GM21515 (cell line): ENCODE results near the gene SORCS1.

Experiments used
- ATAC-seq: cut with Tn5 transposase; IDR thresholded peaks from one replicate; pipeline ENCODE4 v1.9.1; 2021; ENCODE audit not compliant: unreplicated experiment

The SORCS1 gene

DNA sequence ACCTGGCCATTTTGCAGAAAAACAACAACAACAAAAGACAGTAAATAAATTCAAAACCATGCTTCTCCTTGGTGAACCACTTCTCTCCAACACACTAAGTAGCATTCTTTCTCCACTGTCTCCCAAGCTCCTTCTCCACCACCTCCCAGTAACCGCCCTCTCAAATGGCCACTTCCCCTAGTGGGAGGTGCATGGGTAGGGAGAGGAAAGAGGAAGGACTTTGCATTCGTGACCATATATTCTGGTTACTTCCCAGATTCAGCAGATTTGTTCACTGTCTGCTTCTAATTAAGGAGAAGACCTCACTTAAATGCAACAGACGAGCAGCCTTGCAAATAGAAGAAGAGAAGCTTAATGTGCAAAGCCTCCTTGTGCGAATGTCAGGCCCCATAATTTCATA is 166.8 kb downstream of the SORCS1 start:
- ATAC-seq = no peak

DNA sequence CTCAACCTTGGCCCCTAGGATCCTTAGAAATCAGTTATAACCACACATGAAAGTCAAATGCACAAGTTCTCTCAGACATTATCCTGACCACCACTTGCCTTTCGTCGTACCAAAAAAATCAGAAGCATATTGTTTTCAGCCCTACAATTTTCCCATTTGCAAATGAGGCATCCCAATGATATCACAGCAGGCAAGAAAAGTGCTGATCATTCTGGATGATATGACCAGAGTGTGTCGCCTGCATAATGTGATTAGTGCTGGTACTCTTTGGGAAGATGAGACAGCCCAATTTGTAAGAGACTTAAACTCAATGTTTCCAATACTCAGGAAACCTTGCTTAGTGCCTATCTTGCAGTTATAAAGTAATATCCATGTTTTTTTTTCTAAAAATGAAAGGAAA is 168.0 kb downstream of the SORCS1 start:
- no peak for ATAC-seq

- ATAC-seq = no peak
These were observed 172.5 kb downstream of the SORCS1 start for GRCh38 chr10:106992055-106992454.

GRCh38 chr10:106991091-106991490 is 173.4 kb downstream of the SORCS1 start:
- no peak for ATAC-seq

GRCh38 chr10:106987362-106987761 is 177.1 kb downstream of the SORCS1 start:
- ATAC-seq = no peak

DNA sequence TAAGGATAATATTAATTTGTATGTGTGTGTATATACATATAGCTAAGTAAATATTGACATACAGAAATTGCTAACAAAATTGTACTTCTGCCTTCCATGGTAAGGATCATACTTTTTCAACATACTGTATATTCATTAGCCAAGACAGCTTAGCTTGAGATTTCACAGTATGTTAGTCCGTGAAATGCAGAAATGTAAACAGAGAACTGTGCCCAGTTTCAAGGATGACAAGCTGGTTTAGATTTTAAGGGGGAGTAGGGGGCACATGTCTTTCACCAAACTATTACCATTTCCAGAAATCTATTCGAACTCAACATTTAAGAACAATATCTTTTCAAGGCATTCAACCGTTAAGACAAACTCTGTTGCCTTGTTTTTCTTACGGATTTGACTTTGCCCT is 182.2 kb downstream of the SORCS1 start:
- no peak for ATAC-seq

GRCh38 chr10:106981452-106982075 is 182.9 kb downstream of the SORCS1 start:
- no peak for ATAC-seq

DNA sequence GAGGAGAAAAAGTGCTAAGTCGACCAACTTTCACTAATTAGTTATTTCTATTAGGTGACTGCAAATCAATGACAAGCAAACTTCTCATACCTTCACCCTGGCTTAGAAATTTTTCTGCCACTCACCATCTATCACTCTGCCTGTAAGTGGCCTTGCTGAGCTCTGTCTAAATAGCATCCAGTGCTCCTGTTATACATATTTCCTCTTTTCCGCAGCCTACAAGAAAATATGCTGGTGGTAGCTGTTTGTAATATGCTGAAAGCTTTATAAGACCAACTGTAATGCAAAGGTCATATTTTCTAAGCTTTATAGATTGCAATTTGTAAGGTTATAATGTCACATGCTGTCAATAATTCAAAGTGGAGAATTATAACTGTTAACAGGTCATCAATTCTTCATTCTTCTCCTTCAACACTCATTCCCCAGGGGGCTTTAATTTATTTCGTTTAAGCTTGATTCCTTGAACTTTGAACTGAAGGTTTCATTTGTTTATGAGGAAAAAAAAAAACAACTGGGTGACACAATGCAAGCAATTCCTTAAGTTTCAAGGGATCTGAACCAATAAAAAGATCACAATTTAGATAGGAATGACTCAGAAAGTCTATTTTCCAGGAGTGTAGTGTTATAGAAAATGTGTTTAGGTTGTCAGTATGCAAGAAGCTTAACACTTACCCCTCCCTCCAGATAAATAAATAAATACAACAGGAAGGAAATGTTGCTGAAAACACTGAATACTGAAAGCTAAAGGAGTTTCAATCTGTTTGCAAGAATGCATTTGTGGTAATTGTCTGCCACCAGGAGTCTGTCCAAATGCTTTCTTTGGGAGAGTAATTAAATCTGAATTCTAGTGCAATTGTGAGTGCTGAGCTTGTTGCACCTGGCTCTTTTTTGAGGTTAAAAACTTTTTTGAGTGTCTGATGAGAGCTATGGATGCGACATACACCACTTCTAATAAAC is 183.7 kb downstream of the SORCS1 start:
- ATAC-seq = peak; percentile 85

DNA sequence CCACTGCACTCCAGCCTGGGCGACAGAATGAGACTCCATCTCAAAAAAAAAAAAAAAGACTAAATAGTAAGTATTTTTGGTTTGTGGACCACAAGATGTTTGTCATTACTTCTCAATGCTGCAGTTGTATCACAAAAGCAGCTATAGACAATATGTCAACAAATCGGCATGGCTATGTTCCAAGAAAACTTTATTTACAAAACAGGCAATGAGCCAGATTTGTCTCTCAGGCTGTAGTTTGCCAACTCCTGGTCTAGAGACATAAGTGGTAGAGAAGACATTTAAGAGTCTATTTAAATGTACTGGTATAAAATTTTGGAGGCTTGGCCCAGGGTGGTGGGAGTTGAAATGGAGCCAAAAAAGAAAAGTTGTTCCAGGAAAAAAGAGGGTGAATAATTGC is 185.8 kb downstream of the SORCS1 start:
- ATAC-seq = no peak

GRCh38 chr10:106973716-106974115 is 190.8 kb downstream of the SORCS1 start:
- ATAC-seq = no peak

GRCh38 chr10:106973288-106973687 is 191.2 kb downstream of the SORCS1 start:
- no peak for ATAC-seq

GRCh38 chr10:106972381-106972780 is 192.1 kb downstream of the SORCS1 start:
- ATAC-seq = no peak

DNA sequence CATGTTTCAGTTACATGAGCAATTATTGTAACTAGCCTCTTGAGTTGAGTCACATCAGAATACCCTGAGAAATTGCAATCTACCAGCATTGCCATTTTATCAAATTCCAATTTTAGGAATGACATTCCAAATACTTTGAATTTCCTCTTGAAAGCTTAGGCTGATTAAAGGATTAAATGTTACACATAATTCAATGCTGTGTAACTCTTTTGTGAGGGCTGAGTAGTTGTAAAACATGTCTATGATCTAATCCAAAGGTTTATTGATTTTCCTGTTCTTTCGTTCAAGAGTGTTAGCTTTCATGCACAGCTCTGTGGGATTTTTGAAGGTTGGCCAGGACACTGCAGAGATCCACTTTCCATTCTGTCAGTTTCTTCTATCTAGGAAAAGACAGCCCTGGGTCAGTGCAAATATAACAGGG is 193.1 kb downstream of the SORCS1 start:
- ATAC-seq = no peak

DNA sequence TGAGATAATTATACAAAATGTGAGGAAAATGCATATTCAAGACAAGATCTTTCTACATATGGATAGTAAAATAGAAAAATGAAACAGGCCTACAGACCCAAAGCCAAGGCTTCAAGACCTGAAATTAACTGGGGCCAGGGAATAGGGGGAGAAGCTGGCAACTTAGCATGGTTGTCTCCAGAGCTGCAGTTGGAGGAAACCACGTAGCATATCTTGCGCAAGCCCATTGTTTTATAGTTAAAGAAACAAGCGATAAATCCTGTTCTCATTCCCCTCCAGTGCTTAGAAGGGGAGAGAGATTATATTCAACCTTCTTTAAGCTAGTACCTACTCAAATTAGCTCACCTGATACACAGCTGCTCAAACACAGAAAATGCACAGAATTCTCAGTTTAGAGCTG is 197.1 kb downstream of the SORCS1 start:
- no peak for ATAC-seq

GRCh38 chr10:106960812-106961211 is 203.7 kb downstream of the SORCS1 start:
- no peak for ATAC-seq

DNA sequence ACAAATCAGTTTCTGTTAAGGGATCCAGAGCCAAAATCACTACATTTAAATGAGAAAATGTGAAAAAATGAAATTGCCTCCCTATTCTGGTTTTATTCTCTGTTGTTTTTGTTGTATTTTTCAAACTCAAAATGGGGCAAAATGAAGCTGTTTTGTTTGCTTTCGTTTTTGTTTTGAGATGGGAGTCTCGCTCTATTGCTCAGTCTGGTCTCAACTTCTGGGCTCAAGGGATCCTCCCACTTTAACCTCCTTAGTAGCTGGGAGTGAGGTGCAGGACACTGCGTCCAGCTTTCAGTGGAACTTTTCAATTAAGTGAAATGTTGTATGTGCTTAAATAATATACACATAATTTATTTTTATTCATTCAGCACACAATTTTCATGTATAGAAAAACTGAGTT is 205.0 kb downstream of the SORCS1 start:
- peak; percentile 55 for ATAC-seq

DNA sequence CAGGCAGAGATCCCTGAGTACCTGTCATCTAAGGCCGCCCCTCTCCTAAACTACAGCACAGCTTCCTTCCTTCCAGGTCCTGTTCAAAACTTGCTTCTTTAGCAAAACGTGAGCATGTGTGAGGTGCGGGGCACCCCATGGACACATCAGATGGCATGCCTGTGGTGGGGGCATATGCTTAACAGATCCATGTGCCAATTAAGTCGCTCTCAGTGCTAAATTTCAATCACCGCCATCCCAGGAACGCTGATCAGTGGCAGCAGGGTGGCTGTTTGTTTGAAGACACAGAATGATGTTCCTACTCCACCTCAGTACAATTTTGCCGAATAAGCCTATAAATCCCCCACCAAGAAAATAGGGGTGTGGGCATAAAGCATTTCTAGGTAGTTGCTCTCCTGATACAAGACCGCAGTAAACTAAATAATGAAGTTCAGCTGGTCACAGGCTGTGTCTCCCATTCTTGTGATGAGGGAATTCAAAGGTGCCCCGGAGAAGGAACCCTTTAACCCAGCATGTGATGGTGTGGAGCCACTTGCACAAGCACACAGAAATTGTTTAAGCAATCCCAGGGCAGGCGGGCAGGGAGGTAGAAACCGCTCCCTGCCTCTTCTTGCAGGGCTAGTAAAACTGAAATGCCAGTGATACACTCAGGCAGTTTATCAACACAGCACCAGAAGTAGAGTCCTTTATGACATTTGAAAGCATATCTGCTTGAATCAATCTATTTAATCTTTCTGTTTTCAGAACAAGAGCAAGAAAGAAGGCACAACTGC is 205.7 kb downstream of the SORCS1 start:
- no peak for ATAC-seq

DNA sequence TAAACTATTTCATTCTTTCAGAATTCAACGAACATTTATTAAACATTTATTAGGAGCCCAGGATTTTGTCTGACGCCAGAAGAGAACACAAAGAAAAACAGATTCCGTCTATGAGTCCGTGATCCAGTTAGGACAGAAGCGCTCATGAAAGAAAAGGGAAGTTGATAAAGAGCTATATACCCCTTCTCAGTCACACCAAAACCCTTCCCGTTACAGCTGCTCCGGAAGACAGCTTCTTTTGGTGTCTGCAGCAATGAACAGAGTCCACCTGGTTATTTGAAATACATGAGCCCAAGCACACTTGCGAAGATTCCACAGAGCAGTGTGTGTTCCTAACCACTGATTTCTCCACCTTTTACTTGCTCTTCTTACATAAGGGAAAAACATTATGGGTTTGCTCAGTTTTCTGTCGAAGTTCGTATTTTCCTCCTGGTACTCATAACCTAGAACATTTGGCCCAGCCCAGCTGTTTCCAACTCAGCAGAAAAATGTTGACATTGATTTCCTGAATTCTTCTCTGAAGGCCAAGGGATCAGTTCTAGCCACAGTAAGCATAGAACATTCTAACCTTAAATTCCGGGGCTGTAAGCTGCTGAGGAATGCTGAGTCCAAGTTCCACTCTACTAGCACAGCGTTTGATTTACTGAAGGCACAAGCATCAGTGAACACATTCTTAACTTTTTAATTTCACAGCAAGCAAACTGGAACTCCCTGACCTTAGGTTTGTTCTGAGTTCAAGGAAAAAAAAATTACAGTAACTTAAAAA is 206.5 kb downstream of the SORCS1 start:
- peak; percentile 51 for ATAC-seq

DNA sequence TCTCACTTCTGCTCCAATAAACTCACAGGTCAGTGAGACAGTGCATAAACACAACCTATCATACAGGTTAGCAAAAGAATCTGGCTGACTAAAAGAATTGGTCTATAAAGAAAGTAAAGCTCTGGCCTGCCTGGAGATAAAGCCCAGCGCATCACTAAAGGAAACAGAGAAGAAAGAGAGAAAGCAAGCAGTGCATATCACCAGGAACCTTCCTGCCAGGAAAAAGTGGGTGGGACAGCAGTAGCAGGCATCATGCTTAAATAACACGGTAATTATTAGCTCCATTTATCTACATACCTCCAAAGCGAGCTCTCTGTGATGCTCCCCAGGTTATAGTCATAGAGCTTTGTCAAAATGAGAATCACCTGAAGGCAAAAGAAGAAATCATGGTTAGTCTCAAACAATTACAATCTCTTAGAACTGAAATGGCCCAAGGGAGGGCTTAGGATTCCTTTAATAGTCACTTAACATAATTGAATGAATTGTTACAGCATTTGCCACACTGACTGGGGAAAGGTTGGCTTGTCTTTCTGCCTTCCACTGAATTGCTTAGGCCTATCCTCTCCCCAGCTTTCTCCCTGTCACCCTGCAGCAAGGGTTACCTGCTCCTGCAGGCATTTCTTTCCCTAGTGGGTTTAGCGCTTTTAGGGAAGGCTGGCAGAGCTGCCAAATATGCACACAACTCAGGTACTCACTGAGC is 208.1 kb downstream of the SORCS1 start:
- no peak for ATAC-seq

DNA sequence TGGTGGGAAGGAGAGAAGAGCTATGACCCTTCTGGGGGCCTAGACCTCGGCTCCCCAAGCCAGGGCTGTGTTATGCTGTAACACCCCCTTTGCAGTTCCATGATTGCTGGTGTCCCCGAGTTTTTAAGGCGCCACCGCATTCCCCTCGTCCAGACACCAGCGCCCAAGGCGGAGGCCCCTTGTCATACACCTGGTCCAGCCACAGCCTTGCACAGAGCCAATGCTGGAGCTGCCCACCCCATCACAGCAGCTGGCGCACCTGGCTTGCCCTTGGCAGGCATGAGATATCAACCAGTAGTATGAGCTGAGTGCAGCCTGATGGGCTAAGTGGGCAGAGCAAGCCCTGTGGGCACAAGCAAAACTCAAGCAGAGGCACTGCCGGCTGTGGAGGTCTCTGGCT is 209.4 kb downstream of the SORCS1 start:
- no peak for ATAC-seq
